ENCODE data around the gene LMOD2.

GRCh38 chr7:123640583-123640982, 15.1 kb upstream of the LMOD2 start:
- TF ChIP-seq FOXM1 (IDR thresholded peaks at IDR 0.05; ENCODE audit: borderline replicate concordance) = no peak
- no peak for TF ChIP-seq FOXA1 (IDR thresholded peaks at IDR 0.05)
- TF ChIP-seq ELF4 (IDR thresholded peaks at IDR 0.05) = no peak
- no peak for TF ChIP-seq FOXK2 (IDR thresholded peaks at IDR 0.05)
- no peak for TF ChIP-seq SUZ12 (IDR thresholded peaks at IDR 0.05)
- TF ChIP-seq BHLHE40 (IDR thresholded peaks at IDR 0.05; ENCODE audit: borderline replicate concordance) = no peak
- TF ChIP-seq ARNT (IDR thresholded peaks at IDR 0.05) = no peak
- no peak for TF ChIP-seq ZNF384 (IDR thresholded peaks at IDR 0.05)
